Fibroblast of pulmonary artery (primary cell): Measurements from ENCODE around the gene SCAANT1.

Source experiments
- DNase-seq: peaks from one replicate; pipeline ENCODE4 v3.0.0-alpha.2; 2010; ENCODE audit warnings: low read depth
- H3K4me3 ChIP-seq: replicated peaks from 2 replicates; pipeline ENCODE4 v1.5.1; 2011; ENCODE audit warnings: low read depth, mild to moderate bottlenecking, control low read depth, low read length, moderate library complexity
- TF ChIP-seq, protein P1 (sequence below): IDR thresholded peaks from 2 replicates; pipeline ENCODE4 v1.5.1; 2011; ENCODE audit warnings: mild to moderate bottlenecking, control low read depth, low read length, inconsistent platforms; ENCODE audit errors: missing control alignments

Gene SCAANT1

DNA sequence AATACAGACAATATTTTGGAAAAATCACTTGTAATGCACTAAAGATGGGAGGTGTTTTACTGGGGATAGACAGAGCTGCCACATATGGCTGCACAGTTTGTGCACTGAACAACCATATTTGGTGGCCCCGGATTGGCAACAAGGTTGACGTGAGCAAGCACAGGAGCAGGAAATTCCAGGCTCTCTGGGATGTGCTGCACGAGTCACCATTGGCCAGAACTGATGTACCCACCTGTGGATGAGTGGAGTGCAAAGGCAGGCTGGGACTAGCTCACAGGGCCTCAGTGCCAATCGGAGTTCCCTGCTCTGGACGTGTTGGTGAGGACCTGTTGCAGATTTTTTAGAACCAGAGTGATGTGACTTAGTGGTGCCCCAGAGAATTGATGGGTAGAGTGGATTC, 42.0 kb upstream of the SCAANT1 start:
- TF ChIP-seq, protein P1, sequence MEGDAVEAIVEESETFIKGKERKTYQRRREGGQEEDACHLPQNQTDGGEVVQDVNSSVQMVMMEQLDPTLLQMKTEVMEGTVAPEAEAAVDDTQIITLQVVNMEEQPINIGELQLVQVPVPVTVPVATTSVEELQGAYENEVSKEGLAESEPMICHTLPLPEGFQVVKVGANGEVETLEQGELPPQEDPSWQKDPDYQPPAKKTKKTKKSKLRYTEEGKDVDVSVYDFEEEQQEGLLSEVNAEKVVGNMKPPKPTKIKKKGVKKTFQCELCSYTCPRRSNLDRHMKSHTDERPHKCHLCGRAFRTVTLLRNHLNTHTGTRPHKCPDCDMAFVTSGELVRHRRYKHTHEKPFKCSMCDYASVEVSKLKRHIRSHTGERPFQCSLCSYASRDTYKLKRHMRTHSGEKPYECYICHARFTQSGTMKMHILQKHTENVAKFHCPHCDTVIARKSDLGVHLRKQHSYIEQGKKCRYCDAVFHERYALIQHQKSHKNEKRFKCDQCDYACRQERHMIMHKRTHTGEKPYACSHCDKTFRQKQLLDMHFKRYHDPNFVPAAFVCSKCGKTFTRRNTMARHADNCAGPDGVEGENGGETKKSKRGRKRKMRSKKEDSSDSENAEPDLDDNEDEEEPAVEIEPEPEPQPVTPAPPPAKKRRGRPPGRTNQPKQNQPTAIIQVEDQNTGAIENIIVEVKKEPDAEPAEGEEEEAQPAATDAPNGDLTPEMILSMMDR = no peak
- DNase-seq = peak; percentile 48
- H3K4me3 ChIP-seq = no peak overlapping the region

DNA sequence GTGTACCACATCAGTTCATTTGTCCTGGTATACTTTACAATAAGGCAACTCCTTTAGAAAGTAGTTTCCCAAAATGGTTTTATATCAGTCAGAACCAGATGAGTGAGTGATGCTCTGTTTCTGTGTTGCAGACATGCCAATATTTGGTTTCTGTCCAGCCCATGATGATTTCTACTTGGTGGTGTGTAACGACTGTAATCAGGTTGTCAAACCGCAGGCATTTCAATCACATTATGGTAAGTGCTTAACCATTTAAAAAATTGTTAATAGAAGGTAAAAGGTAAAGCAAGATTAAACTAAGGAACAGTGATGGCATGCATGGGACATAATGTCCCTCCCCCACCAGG, 40.0 kb upstream of the SCAANT1 start:
- no peak overlapping the region for H3K4me3 ChIP-seq
- TF ChIP-seq, protein P1 = no peak
- DNase-seq = no peak

DNA sequence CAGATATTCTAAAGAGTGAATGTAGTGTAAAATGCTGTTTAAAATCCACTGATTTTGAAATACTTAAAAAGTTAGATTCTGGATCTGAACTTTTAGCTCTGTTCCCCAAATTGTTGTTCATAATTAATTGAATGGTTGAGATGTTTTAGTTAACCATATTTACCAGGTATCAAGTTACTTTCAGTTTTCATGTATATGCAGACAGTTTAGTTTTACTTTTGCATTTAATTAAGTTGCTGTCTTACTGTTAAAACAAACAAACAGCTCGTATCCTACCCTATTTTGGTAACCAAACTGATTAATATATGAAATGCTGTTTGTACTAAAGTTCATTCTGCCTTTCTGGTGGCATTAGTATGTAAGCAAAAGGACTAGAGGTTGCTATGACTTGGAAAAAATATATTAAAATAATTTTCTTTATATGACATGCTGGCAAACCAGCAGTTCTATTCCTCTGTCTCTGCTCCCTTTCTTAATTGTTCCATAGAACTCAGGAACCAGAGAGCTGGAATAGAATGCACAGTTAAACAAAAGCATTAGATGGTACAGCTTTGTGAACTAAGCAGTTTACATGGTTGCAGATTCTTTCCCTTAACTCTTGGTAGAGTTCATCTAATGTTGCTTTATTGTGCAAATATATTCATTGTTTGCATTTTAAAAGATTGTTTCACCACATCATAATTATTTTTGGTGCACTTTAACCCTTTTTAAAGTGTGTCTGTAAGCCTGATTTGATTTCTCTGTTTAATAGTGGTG, 39.5 kb upstream of the SCAANT1 start:
- no peak overlapping the region for H3K4me3 ChIP-seq
- TF ChIP-seq, protein P1 = no peak
- no peak for DNase-seq

DNA sequence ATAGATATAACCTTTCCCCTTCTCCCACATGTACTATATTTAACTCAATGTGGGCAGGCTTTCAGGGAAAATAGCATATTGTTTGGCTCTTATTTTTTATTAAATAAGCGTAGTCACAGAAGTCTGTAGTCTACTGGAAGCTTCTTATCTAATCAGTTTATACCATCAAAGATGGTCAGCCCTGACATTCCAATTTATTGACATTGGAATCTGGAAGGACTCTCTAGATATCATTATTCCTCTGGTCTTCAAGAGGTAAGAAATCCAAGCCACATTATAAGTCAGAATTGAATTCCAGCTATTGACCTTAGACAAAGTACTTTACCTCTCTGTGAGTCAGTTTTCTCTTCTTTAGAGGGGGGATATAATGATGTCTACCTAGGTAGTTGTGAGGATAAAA, 38.5 kb upstream of the SCAANT1 start:
- TF ChIP-seq, protein P1 = no peak
- H3K4me3 ChIP-seq = no peak overlapping the region
- DNase-seq = no peak

DNA sequence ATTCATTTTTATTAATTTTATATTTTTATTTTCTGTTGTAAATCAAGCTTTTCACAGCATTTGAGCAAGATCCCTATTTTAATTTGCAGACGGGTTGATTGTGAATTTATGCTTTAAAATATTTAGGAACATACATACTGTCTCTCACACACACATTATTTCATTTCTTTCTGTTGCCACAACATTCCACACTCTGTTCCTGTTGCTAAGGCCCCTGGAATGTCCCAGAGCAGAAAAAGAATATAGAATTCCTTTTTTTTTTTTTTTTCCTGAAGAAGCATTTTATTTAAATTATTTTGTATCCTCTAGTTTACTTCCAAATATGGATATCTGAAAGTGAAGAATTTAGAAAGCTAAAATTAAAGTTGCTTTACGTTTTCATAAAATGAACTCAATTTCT, 36.8 kb upstream of the SCAANT1 start:
- no peak overlapping the region for H3K4me3 ChIP-seq
- TF ChIP-seq, protein P1 = no peak
- peak; percentile 85 for DNase-seq

DNA sequence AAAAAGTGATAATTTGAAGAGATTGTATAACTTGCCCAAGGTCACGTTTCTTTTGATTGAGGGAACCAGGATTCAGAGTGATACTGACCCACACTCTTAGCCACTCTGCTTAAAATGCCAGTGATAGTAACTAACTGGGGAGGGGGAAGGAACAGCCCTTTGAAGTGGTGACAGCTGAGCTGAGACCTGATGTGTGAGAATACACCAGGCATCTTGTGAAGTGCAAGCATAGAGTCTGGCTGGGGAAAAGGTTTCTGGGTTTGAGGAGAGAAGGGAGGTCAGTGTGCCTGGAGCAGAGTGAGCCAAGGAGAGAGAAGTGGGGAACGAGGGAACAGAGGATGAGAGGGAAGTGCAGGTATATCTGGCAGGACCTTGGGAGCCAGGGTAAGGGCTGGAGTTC, 35.4 kb upstream of the SCAANT1 start:
- H3K4me3 ChIP-seq = no peak overlapping the region
- DNase-seq = no peak
- TF ChIP-seq, protein P1 = no peak

DNA sequence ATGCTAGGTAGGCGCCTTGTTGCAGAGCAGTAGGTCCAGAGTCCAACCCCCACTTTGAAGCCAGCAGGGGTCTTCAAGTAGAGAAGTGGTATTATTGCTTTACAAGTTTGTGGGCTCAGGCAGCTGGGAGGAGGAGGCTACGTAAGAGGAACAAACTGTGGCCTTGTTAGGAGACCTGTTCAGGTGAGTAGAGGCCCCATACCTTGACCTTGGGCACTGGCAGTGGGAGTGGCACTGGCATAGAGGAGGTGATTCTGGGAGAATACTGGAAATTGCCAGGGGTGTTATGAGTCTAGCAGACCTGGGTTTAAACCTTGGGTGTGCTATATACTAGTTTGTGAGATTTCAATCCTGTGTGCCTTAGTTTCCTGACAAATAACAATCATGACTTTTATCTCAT, 34.6 kb upstream of the SCAANT1 start:
- H3K4me3 ChIP-seq = no peak overlapping the region
- DNase-seq = no peak
- TF ChIP-seq, protein P1 = no peak
